ENCODE results near the gene AHCYL2.

DNA sequence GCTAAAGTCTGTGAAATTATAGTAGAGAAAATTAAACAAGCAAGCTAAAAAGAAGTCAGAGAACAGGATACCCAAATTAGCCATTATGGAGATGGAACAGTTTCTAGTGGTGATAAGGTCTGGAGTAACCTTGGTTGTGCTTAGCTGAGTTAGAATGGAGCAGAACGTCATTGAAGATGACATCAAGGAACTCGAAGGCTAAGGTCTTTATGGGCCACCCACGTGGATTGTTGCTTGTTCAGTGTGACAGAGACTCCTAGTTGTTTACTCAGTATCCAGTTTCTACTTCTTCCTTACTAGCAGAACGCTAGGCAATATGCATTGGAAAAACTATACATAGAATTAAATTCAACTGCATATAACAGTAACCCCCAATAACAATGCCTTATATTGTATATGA is 39.7 kb downstream of the AHCYL2 start:
- TF ChIP-seq, protein P1, sequence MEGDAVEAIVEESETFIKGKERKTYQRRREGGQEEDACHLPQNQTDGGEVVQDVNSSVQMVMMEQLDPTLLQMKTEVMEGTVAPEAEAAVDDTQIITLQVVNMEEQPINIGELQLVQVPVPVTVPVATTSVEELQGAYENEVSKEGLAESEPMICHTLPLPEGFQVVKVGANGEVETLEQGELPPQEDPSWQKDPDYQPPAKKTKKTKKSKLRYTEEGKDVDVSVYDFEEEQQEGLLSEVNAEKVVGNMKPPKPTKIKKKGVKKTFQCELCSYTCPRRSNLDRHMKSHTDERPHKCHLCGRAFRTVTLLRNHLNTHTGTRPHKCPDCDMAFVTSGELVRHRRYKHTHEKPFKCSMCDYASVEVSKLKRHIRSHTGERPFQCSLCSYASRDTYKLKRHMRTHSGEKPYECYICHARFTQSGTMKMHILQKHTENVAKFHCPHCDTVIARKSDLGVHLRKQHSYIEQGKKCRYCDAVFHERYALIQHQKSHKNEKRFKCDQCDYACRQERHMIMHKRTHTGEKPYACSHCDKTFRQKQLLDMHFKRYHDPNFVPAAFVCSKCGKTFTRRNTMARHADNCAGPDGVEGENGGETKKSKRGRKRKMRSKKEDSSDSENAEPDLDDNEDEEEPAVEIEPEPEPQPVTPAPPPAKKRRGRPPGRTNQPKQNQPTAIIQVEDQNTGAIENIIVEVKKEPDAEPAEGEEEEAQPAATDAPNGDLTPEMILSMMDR (conservative IDR thresholded peaks at IDR 0.05; ENCODE audit: low read length), result no peak
- TF ChIP-seq EZH2phosphoT487 (IDR thresholded peaks at IDR 0.05; ENCODE audit: borderline replicate concordance), result no peak

Data from Loucy (cell line).